NCI-H2171 (cell line): ENCODE measurements around the gene SYNGR1.
"Not testable (repeated sequence)": the region's sequence is repeated elsewhere in the genome, so short reads cannot be mapped to it uniquely, and the experiment has no call there.

Experiments used
- DNase-seq: peaks from one replicate; lab custom pipeline; 2025; lab: John Stamatoyannopoulos, UW

The SYNGR1 gene

GRCh38 chr22:39351689-39352214 lies 2.0 kb downstream of the SYNGR1 start:
- peak; percentile 64 for DNase-seq

GRCh38 chr22:39352306-39352891 lies 2.6 kb downstream of the SYNGR1 start:
- no peak for DNase-seq

GRCh38 chr22:39353346-39353745 lies 3.6 kb downstream of the SYNGR1 start:
- no peak for DNase-seq

- no peak for DNase-seq
Observed at GRCh38 chr22:39355080-39355479, 5.3 kb downstream of the SYNGR1 start.

GRCh38 chr22:39355805-39356204 lies 6.0 kb downstream of the SYNGR1 start:
- not testable (repeated sequence) for DNase-seq

- peak; percentile 93 for DNase-seq
Observed at GRCh38 chr22:39356464-39356863, 6.7 kb downstream of the SYNGR1 start.

- not testable (repeated sequence) for DNase-seq
Observed at GRCh38 chr22:39357110-39358108, 7.6 kb downstream of the SYNGR1 start.

GRCh38 chr22:39358197-39358596 lies 8.4 kb downstream of the SYNGR1 start:
- not testable (repeated sequence) for DNase-seq

- DNase-seq = no peak
Observed at GRCh38 chr22:39359659-39360195, 9.9 kb downstream of the SYNGR1 start.

GRCh38 chr22:39360242-39360641 lies 10.5 kb downstream of the SYNGR1 start:
- no peak for DNase-seq

- DNase-seq = peak; percentile 60
Observed at GRCh38 chr22:39360674-39361413, 11.1 kb downstream of the SYNGR1 start.

GRCh38 chr22:39361496-39361895 lies 11.7 kb downstream of the SYNGR1 start:
- DNase-seq = no peak

GRCh38 chr22:39362271-39362670 lies 12.5 kb downstream of the SYNGR1 start:
- DNase-seq = no peak

- DNase-seq = no peak
Observed at GRCh38 chr22:39362932-39363331, 13.1 kb downstream of the SYNGR1 start.

- DNase-seq = no peak
Observed at GRCh38 chr22:39363751-39364515, 14.1 kb downstream of the SYNGR1 start.

- DNase-seq = peak; percentile 39
Observed at GRCh38 chr22:39364714-39365491, 15.1 kb downstream of the SYNGR1 start.

- DNase-seq = no peak
Observed at GRCh38 chr22:39365492-39365780, 15.6 kb downstream of the SYNGR1 start.

- DNase-seq = no peak
Observed at GRCh38 chr22:39367035-39367434, 17.2 kb downstream of the SYNGR1 start.

GRCh38 chr22:39368461-39368911 lies 18.7 kb downstream of the SYNGR1 start:
- DNase-seq = no peak

- no peak for DNase-seq
Observed at GRCh38 chr22:39369186-39369585, 19.4 kb downstream of the SYNGR1 start.
